Keratinocyte (primary cell): ENCODE measurements around the gene BNIP3.

Source experiments
- EZH2 ChIP-seq: IDR thresholded peaks from one replicate; pipeline ENCODE4 v1.6.1; 2012; ENCODE audit warnings: inconsistent platforms, mild to moderate bottlenecking, low read length, moderate library complexity
- TF ChIP-seq, protein P1 (sequence below), 3 experiments: IDR thresholded peaks in 1 of 3; conservative IDR thresholded peaks in 1 of 3; optimal IDR thresholded peaks in 1 of 3; 2 replicates in 2 of 3; 3 replicates in 1 of 3; pipeline versions ENCODE3 to v1.5.1; 2011; ENCODE audit warnings: low read length in 3 of 3, mild to moderate bottlenecking in 3 of 3, moderate library complexity in 2 of 3, control low read depth in 1 of 3, inconsistent platforms in 1 of 3; ENCODE audit not compliant: insufficient read depth in 2 of 3; ENCODE audit errors: extremely low read depth in 1 of 3

DNA sequence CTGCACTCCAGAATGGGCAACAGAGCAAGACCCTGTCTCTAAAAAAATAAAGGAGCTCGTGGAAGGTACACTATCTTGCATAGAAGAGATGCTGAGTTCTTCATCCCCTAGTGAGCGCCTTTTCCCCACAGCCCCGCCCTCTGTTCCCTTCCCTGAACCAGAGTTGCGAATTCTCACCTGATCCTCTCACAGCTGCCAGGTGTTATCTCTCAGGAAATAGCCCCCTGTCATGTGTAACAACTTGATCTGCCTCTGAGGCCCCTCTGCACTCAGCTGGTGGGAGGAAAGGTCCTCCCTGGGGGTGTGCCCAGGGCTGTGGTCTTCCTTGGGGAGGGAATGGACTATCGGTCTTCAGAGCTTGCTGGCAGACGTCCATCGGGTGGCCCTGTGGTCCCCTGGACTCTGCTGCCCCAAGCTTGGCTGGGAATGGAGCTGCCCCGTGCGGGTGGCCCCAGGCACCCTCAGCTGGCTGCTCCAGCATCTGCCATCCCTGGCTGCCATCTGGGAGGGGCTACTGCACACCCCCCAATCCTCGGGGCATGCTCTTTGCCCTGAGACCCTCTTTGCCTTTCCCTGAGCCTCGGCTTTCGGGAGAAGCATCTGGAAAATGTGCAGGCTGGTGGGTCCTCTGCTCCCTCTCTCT is 21.7 kb upstream of the BNIP3 start:
- TF ChIP-seq, protein P1, sequence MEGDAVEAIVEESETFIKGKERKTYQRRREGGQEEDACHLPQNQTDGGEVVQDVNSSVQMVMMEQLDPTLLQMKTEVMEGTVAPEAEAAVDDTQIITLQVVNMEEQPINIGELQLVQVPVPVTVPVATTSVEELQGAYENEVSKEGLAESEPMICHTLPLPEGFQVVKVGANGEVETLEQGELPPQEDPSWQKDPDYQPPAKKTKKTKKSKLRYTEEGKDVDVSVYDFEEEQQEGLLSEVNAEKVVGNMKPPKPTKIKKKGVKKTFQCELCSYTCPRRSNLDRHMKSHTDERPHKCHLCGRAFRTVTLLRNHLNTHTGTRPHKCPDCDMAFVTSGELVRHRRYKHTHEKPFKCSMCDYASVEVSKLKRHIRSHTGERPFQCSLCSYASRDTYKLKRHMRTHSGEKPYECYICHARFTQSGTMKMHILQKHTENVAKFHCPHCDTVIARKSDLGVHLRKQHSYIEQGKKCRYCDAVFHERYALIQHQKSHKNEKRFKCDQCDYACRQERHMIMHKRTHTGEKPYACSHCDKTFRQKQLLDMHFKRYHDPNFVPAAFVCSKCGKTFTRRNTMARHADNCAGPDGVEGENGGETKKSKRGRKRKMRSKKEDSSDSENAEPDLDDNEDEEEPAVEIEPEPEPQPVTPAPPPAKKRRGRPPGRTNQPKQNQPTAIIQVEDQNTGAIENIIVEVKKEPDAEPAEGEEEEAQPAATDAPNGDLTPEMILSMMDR (optimal IDR thresholded peaks at IDR 0.05 in 1 of 3, IDR thresholded peaks at IDR 0.05 in 1 of 3, conservative IDR thresholded peaks at IDR 0.05 in 1 of 3; ENCODE audit: extremely low read depth in 1 of 3, insufficient read depth in 2 of 3, low read length in 3 of 3): no peak
- no peak for TF ChIP-seq EZH2
